ENCODE data around the gene PJVK.

Gene PJVK

GRCh38 chr2:178413472-178414265, 37.5 kb upstream of the PJVK start:
- Histone ChIP-seq H3K4me1 (ENCODE audit: insufficient read depth, insufficient read length) (no peaks in the 10 kb centered on the region), H3K9me3 (ENCODE audit: insufficient read depth, low read length) (no peaks in the 10 kb centered on the region), H3K4me3 (ENCODE audit: insufficient read length, low read depth) (peak overlapping the region; percentile 49), H3K36me3 (ENCODE audit: insufficient read depth, insufficient read length, low read length) (peaks cover 25% of the 10 kb centered on the region), H3K9ac (ENCODE audit: insufficient read length, low read depth) (peak overlapping the region; percentile 74), H3K27me3 (ENCODE audit: insufficient read depth, insufficient read length) (no peaks in the 10 kb centered on the region)
- peak; percentile 65 for DNase-seq (ENCODE audit: low read depth, low spot score)
- TF ChIP-seq SUZ12 (IDR thresholded peaks at IDR 0.05; ENCODE audit: extremely low read depth, insufficient read depth, insufficient read length) (no peak), YY1 (IDR thresholded peaks at IDR 0.05; ENCODE audit: insufficient read depth, insufficient read length) (no peak), ZNF274 (IDR thresholded peaks at IDR 0.05; ENCODE audit: low read depth, low read length) (no peak)

GRCh38 chr2:178414266-178415247, 36.6 kb upstream of the PJVK start:
- peak; percentile 93 for DNase-seq (ENCODE audit: low read depth, low spot score)
- Histone ChIP-seq H3K36me3 (ENCODE audit: insufficient read depth, insufficient read length, low read length) (peaks cover 33% of the 10 kb centered on the region), H3K9ac (ENCODE audit: insufficient read length, low read depth) (peak overlapping the region; percentile 74), H3K4me1 (ENCODE audit: insufficient read depth, insufficient read length) (no peaks in the 10 kb centered on the region), H3K9me3 (ENCODE audit: insufficient read depth, low read length) (no peaks in the 10 kb centered on the region), H3K27me3 (ENCODE audit: insufficient read depth, insufficient read length) (no peaks in the 10 kb centered on the region), H3K4me3 (ENCODE audit: insufficient read length, low read depth) (peak overlapping the region; percentile 49)
- no peak for TF ChIP-seq ZNF274 (IDR thresholded peaks at IDR 0.05; ENCODE audit: low read depth, low read length)
- no peak for TF ChIP-seq SUZ12 (IDR thresholded peaks at IDR 0.05; ENCODE audit: extremely low read depth, insufficient read depth, insufficient read length)
- TF ChIP-seq YY1 (IDR thresholded peaks at IDR 0.05; ENCODE audit: insufficient read depth, insufficient read length), result no peak

- Histone ChIP-seq H3K9me3 (ENCODE audit: insufficient read depth, low read length) (no peaks in the 10 kb centered on the region), H3K36me3 (ENCODE audit: insufficient read depth, insufficient read length, low read length) (peaks cover 43% of the 10 kb centered on the region), H3K4me1 (ENCODE audit: insufficient read depth, insufficient read length) (no peaks in the 10 kb centered on the region), H3K27me3 (ENCODE audit: insufficient read depth, insufficient read length) (no peaks in the 10 kb centered on the region), H3K4me3 (ENCODE audit: insufficient read length, low read depth) (no peak overlapping the region), H3K9ac (ENCODE audit: insufficient read length, low read depth) (no peak overlapping the region)
- TF ChIP-seq YY1 (IDR thresholded peaks at IDR 0.05; ENCODE audit: insufficient read depth, insufficient read length), result no peak
- no peak for TF ChIP-seq ZNF274 (IDR thresholded peaks at IDR 0.05; ENCODE audit: low read depth, low read length)
- no peak for TF ChIP-seq SUZ12 (IDR thresholded peaks at IDR 0.05; ENCODE audit: extremely low read depth, insufficient read depth, insufficient read length)
- DNase-seq (ENCODE audit: low read depth, low spot score), result no peak
These were observed 35.2 kb upstream of the PJVK start for GRCh38 chr2:178415979-178416378.

GRCh38 chr2:178417916-178418315, 33.3 kb upstream of the PJVK start:
- TF ChIP-seq YY1 (IDR thresholded peaks at IDR 0.05; ENCODE audit: insufficient read depth, insufficient read length) (no peak), SUZ12 (IDR thresholded peaks at IDR 0.05; ENCODE audit: extremely low read depth, insufficient read depth, insufficient read length) (no peak), ZNF274 (IDR thresholded peaks at IDR 0.05; ENCODE audit: low read depth, low read length) (no peak)
- H3K4me3 ChIP-seq (ENCODE audit: insufficient read length, low read depth), result no peak overlapping the region
- H3K9me3 ChIP-seq (ENCODE audit: insufficient read depth, low read length), result no peaks in the 10 kb centered on the region
- no peaks in the 10 kb centered on the region for H3K4me1 ChIP-seq (ENCODE audit: insufficient read depth, insufficient read length)
- no peak for DNase-seq (ENCODE audit: low read depth, low spot score)
- H3K9ac ChIP-seq (ENCODE audit: insufficient read length, low read depth), result no peak overlapping the region
- H3K27me3 ChIP-seq (ENCODE audit: insufficient read depth, insufficient read length), result no peaks in the 10 kb centered on the region
- peaks cover 62% of the 10 kb centered on the region for H3K36me3 ChIP-seq (ENCODE audit: insufficient read depth, insufficient read length, low read length)

- Histone ChIP-seq H3K27me3 (ENCODE audit: insufficient read depth, insufficient read length) (no peaks in the 10 kb centered on the region), H3K9ac (ENCODE audit: insufficient read length, low read depth) (no peak overlapping the region), H3K4me3 (ENCODE audit: insufficient read length, low read depth) (no peak overlapping the region), H3K9me3 (ENCODE audit: insufficient read depth, low read length) (no peaks in the 10 kb centered on the region), H3K36me3 (ENCODE audit: insufficient read depth, insufficient read length, low read length) (peaks cover 66% of the 10 kb centered on the region), H3K4me1 (ENCODE audit: insufficient read depth, insufficient read length) (no peaks in the 10 kb centered on the region)
- TF ChIP-seq YY1 (IDR thresholded peaks at IDR 0.05; ENCODE audit: insufficient read depth, insufficient read length), result no peak
- no peak for TF ChIP-seq ZNF274 (IDR thresholded peaks at IDR 0.05; ENCODE audit: low read depth, low read length)
- TF ChIP-seq SUZ12 (IDR thresholded peaks at IDR 0.05; ENCODE audit: extremely low read depth, insufficient read depth, insufficient read length), result no peak
- no peak for DNase-seq (ENCODE audit: low read depth, low spot score)
These were observed 32.8 kb upstream of the PJVK start for GRCh38 chr2:178418426-178418825.

GRCh38 chr2:178419123-178419522, 32.1 kb upstream of the PJVK start:
- Histone ChIP-seq H3K4me3 (ENCODE audit: insufficient read length, low read depth) (no peak overlapping the region), H3K4me1 (ENCODE audit: insufficient read depth, insufficient read length) (no peaks in the 10 kb centered on the region), H3K36me3 (ENCODE audit: insufficient read depth, insufficient read length, low read length) (peaks cover 66% of the 10 kb centered on the region), H3K27me3 (ENCODE audit: insufficient read depth, insufficient read length) (no peaks in the 10 kb centered on the region), H3K9ac (ENCODE audit: insufficient read length, low read depth) (no peak overlapping the region), H3K9me3 (ENCODE audit: insufficient read depth, low read length) (peaks cover 2% of the 10 kb centered on the region; the same call in 1 of the 2 replicates)
- TF ChIP-seq ZNF274 (IDR thresholded peaks at IDR 0.05; ENCODE audit: low read depth, low read length) (no peak), YY1 (IDR thresholded peaks at IDR 0.05; ENCODE audit: insufficient read depth, insufficient read length) (no peak)
- no peak for DNase-seq (ENCODE audit: low read depth, low spot score)
